HL-60 (cell line): ENCODE measurements around the gene CCDC90B.
"Not testable (repeated sequence)": the region's sequence is repeated elsewhere in the genome, so short reads cannot be mapped to it uniquely, and the experiment has no call there.

Source experiments
- DNase-seq, 2 experiments: peaks; one replicate each; pipeline ENCODE4 v3.0.0-alpha.2; 2010 to 2020; ENCODE audit warnings: low read depth in 1 of 2, low spot score in 1 of 2
- H3K27ac ChIP-seq: fragments of 250-450 bp; sonication (Bioruptor Pico); replicated peaks from 2 replicates; pipeline ENCODE4 v1.5.1; 2020; ENCODE audit warnings: mild to moderate bottlenecking, moderate library complexity
- H3K27me3 ChIP-seq: fragments of 250-450 bp; sonication (Bioruptor Pico); 2 replicates; pipeline ENCODE4 v1.5.1; 2021; ENCODE audit warnings: mild to moderate bottlenecking, moderate library complexity; ENCODE audit not compliant: insufficient read depth, poor library complexity, severe bottlenecking
- H3K4me3 ChIP-seq: replicated peaks from 2 replicates; pipeline ENCODE4 v1.5.1; 2011; ENCODE audit warnings: mild to moderate bottlenecking, control low read depth, low read length; ENCODE audit not compliant: insufficient read depth
- CTCF ChIP-seq: IDR thresholded peaks from one replicate; pipeline ENCODE4 v1.5.1; 2011; ENCODE audit warnings: low read length, control low read depth, inconsistent platforms; ENCODE audit not compliant: insufficient read depth
- GABPA ChIP-seq: IDR thresholded peaks from 2 replicates; pipeline ENCODE4 v1.6.1; 2012; ENCODE audit warnings: low read depth
- POLR2AphosphoS5 ChIP-seq: IDR thresholded peaks from 2 replicates; pipeline ENCODE4 v1.6.1; 2012; ENCODE audit warnings: low read depth
- REST ChIP-seq: IDR thresholded peaks from 2 replicates; pipeline ENCODE4 v1.6.1; 2012; ENCODE audit warnings: low read depth; ENCODE audit not compliant: insufficient replicate concordance
- SPI1 ChIP-seq: IDR thresholded peaks from 2 replicates; pipeline ENCODE4 v1.6.1; 2012; ENCODE audit warnings: low read depth, mild to moderate bottlenecking, borderline replicate concordance

The CCDC90B gene

GRCh38 chr11:83312430-83312829, 26.3 kb upstream of the CCDC90B start:
- no peak for TF ChIP-seq GABPA
- TF ChIP-seq REST, result no peak
- TF ChIP-seq CTCF, result no peak
- no peak for TF ChIP-seq SPI1
- TF ChIP-seq POLR2AphosphoS5, result no peak
- no peak overlapping the region for H3K4me3 ChIP-seq
- H3K27ac ChIP-seq, result no peak overlapping the region
- H3K27me3 ChIP-seq, result peaks cover 2% of the 10 kb centered on the region
- no peak for DNase-seq

GRCh38 chr11:83311701-83312100, 25.5 kb upstream of the CCDC90B start:
- TF ChIP-seq SPI1, result no peak
- TF ChIP-seq GABPA, result no peak
- TF ChIP-seq CTCF, result no peak
- no peak for TF ChIP-seq REST
- no peak for TF ChIP-seq POLR2AphosphoS5
- DNase-seq, result no peak
- H3K27ac ChIP-seq, result no peak overlapping the region
- H3K27me3 ChIP-seq, result peaks cover 2% of the 10 kb centered on the region
- H3K4me3 ChIP-seq, result no peak overlapping the region

- H3K27ac ChIP-seq, result no peak overlapping the region
- no peak for DNase-seq
- no peak for TF ChIP-seq REST
- TF ChIP-seq GABPA, result no peak
Measured at GRCh38 chr11:83310718-83311117, 24.6 kb upstream of the CCDC90B start.

GRCh38 chr11:83308536-83308935, 22.4 kb upstream of the CCDC90B start:
- not testable (repeated sequence) for H3K27ac ChIP-seq, DNase-seq

More at GRCh38 chr11:83310718-83311117, 24.6 kb upstream of the CCDC90B start:
- peaks cover 2% of the 10 kb centered on the region for H3K27me3 ChIP-seq
- H3K4me3 ChIP-seq, result no peak overlapping the region

More at GRCh38 chr11:83308536-83308935, 22.4 kb upstream of the CCDC90B start:
- H3K27me3 ChIP-seq, H3K4me3 ChIP-seq: not testable (repeated sequence)
